SK-N-SH (cell line): ENCODE data around the gene SUCLA2. TPM values are rescaled to one million over a fixed set of nuclear protein-coding genes. Genes with fewer than 3 reads are reported as not detected.

Experiments used
- CTCF ChIA-PET: fragments of 300-600, 350-600 bp; formaldehyde crosslinking; extraction: SDS; loops from one replicate; lab custom pipeline; 2021; lab: Yijun Ruan, JAX
- POLR2A ChIA-PET: fragments of 350-600 bp; sonication (Branson Sonifier 250); formaldehyde crosslinking; extraction: SDS; loops from one replicate; lab custom pipeline; 2020; ENCODE audit warnings: antibody characterized with exemption, inconsistent platforms; lab: Yijun Ruan, JAX
- DNase-seq: peaks from one replicate; pipeline ENCODE4 v3.0.0; 2012
- H2AFZ ChIP-seq: fragments of 200-600 bp; sonication (generic); 2 replicates; pipeline ENCODE4 v1.8.1; 2016; ENCODE audit warnings: antibody characterized with exemption, mild to moderate bottlenecking, low read depth
- H3F3A ChIP-seq: fragments of 200-600 bp; sonication (generic); replicated peaks from 2 replicates; pipeline ENCODE3; 2016; ENCODE audit warnings: antibody characterized with exemption, mild to moderate bottlenecking; ENCODE audit not compliant: insufficient read depth
- H3K27ac ChIP-seq, 2 experiments: fragments of 200-500 bp in 1 of 2; fragments of 200-600 bp in 1 of 2; sonication (Bioruptor generic) in 1 of 2; sonication (generic), shearing (Covaris generic) in 1 of 2; 2 replicates each; pipeline versions ENCODE4 v1.5.1 to v1.6.1; 2014 to 2016; ENCODE audit warnings: low read depth in 2 of 2, inconsistent platforms in 1 of 2, low read length in 1 of 2, mild to moderate bottlenecking in 1 of 2, mixed read lengths in 1 of 2
- H3K27me3 ChIP-seq: fragments of 200-600 bp; sonication (generic), shearing (Covaris generic); 2 replicates; pipeline ENCODE4 v1.6.1; 2016; ENCODE audit warnings: mixed run types; ENCODE audit not compliant: insufficient read depth
- H3K36me3 ChIP-seq, 2 experiments: fragments of 200-500 bp in 1 of 2; fragments of 200-600 bp in 1 of 2; sonication (Bioruptor generic) in 1 of 2; sonication (generic) in 1 of 2; replicated peaks in 1 of 2; 2 replicates each; pipeline versions ENCODE3 to v1.5.1; 2014 to 2016; ENCODE audit warnings: low read length in 1 of 2, mild to moderate bottlenecking in 1 of 2; ENCODE audit not compliant: insufficient read depth in 2 of 2, control insufficient read depth in 1 of 2
- H3K4me1 ChIP-seq, 2 experiments: fragments of 200-500 bp in 1 of 2; fragments of 200-600 bp in 1 of 2; sonication (Bioruptor generic) in 1 of 2; sonication (generic), shearing (Covaris generic) in 1 of 2; 2 replicates each; pipeline versions ENCODE4 v1.5.1 to v1.6.1; 2014 to 2016; ENCODE audit warnings: low read depth in 1 of 2, low read length in 1 of 2, mixed run types in 1 of 2; ENCODE audit not compliant: insufficient read depth in 2 of 2, control insufficient read depth in 1 of 2
- H3K4me2 ChIP-seq: fragments of 200-600 bp; sonication (generic), shearing (Covaris generic); 2 replicates; pipeline ENCODE4 v1.6.1; 2017; ENCODE audit warnings: mixed run types
- H3K4me3 ChIP-seq, 2 experiments: fragments of 200-500 bp in 1 of 2; fragments of 200-600 bp in 1 of 2; sonication (Bioruptor generic) in 1 of 2; sonication (generic), shearing (Covaris generic) in 1 of 2; 2 replicates each; pipeline versions ENCODE4 v1.5.1 to v1.8.1; 2014 to 2016; ENCODE audit warnings: low read depth in 2 of 2, inconsistent platforms in 1 of 2, low read length in 1 of 2, mild to moderate bottlenecking in 1 of 2, mixed read lengths in 1 of 2, moderate library complexity in 1 of 2
- H3K79me2 ChIP-seq: fragments of 200-600 bp; sonication (generic); 2 replicates; pipeline ENCODE4 v1.8.1; 2017; ENCODE audit warnings: mild to moderate bottlenecking; ENCODE audit not compliant: insufficient read depth
- H3K9ac ChIP-seq: fragments of 200-600 bp; sonication (generic); 2 replicates; pipeline ENCODE4 v1.6.1; 2017; ENCODE audit warnings: mixed run types
- H3K9me2 ChIP-seq: fragments of 200-600 bp; sonication (generic); 2 replicates; pipeline ENCODE4 v1.6.1; 2017; ENCODE audit warnings: mixed run types
- H3K9me3 ChIP-seq: fragments of 200-600 bp; sonication (generic); 2 replicates; pipeline ENCODE4 v1.6.1; 2017; ENCODE audit warnings: mixed run types, mild to moderate bottlenecking, moderate library complexity
- H4K20me1 ChIP-seq: fragments of 200-600 bp; sonication (generic); 2 replicates; pipeline ENCODE4 v1.6.1; 2017; ENCODE audit warnings: mild to moderate bottlenecking, mixed run types; ENCODE audit not compliant: insufficient read depth
- CHD2 ChIP-seq: fragments of 150-350 bp; IDR thresholded peaks from 2 replicates; pipeline ENCODE4 v1.6.1; 2018; ENCODE audit warnings: low read length; ENCODE audit not compliant: partially characterized antibody
- EP300 ChIP-seq, 2 experiments: IDR thresholded peaks; 2 replicates each; pipeline versions ENCODE4 v1.4.0 to v1.6.1; 2012; ENCODE audit warnings: borderline replicate concordance in 1 of 2, low read depth in 1 of 2, low read length in 1 of 2
- EZH2phosphoT487 ChIP-seq: fragments of 200-600 bp; sonication (generic); IDR thresholded peaks from 2 replicates; pipeline ENCODE4 v1.6.1; 2017; ENCODE audit warnings: low read depth, mixed run types, mild to moderate bottlenecking, antibody characterized with exemption, moderate library complexity, borderline replicate concordance
- GABPA ChIP-seq: IDR thresholded peaks from 2 replicates; pipeline ENCODE4 v1.4.0; 2012; ENCODE audit warnings: low read depth, mild to moderate bottlenecking
- JUND ChIP-seq: IDR thresholded peaks from 2 replicates; pipeline ENCODE4 v1.4.0; 2012
- MEF2A ChIP-seq: IDR thresholded peaks from 2 replicates; pipeline ENCODE4 v1.4.0; 2012; ENCODE audit warnings: low read depth, borderline replicate concordance
- NRF1 ChIP-seq: IDR thresholded peaks from 2 replicates; pipeline ENCODE4 v1.6.1; 2012; ENCODE audit warnings: low read depth, mild to moderate bottlenecking, low read length
- REST ChIP-seq: IDR thresholded peaks from 2 replicates; pipeline ENCODE4 v1.6.1; 2012; ENCODE audit warnings: mild to moderate bottlenecking, low read depth, low read length, moderate library complexity
- RFX5 ChIP-seq: IDR thresholded peaks from 2 replicates; pipeline ENCODE4 v1.6.1; 2012; ENCODE audit warnings: mild to moderate bottlenecking, improper control_type of control experiment, low read length
- SIN3A ChIP-seq: IDR thresholded peaks from 2 replicates; pipeline ENCODE4 v1.6.1; 2012; ENCODE audit warnings: low read depth, mild to moderate bottlenecking, low read length, moderate library complexity, borderline replicate concordance
- SMC3 ChIP-seq: IDR thresholded peaks from 2 replicates; pipeline ENCODE4 v1.6.1; 2012; ENCODE audit warnings: low read depth, low read length, improper control_type of control experiment
- TAF1 ChIP-seq: IDR thresholded peaks from 2 replicates; pipeline ENCODE4 v1.6.1; 2012; ENCODE audit warnings: low read depth, mild to moderate bottlenecking, low read length, moderate library complexity, borderline replicate concordance
- WGBS: methylation state at CpG from one replicate; pipeline ENCODE4 v1.1.6; 2017; ENCODE audit warnings: low lambda C conversion rate; 5-methylcytosine and 5-hydroxymethylcytosine counted together
- polyA plus RNA-seq, 3 experiments: library from polyadenylated mRNA; depleted of rRNA; stranded (reverse); fragments of >200 nt; gene quantifications; 2 replicates each; pipeline ENCODE4 v1.2.3, GENCODE V29; 2012
- TF ChIP-seq, protein P1 (sequence below): fragments of 150-350 bp; IDR thresholded peaks from 2 replicates; pipeline ENCODE4 v1.6.1; 2017; ENCODE audit warnings: antibody characterized with exemption, low read length, low read depth, borderline replicate concordance
- TF ChIP-seq, protein P2 (sequence below): IDR thresholded peaks from 2 replicates; pipeline ENCODE4; 2012

The SUCLA2 gene
- polyA plus RNA-seq, 1 of the 3 experiments (the other 2 are of a cell fraction) = 24.8 TPM

GRCh38 chr13:47962237-47962636 lies 38.8 kb downstream of the SUCLA2 start (continued):
- TF ChIP-seq REST (no peak), RFX5 (no peak), JUND (no peak), MEF2A (no peak), CHD2 (no peak), EZH2phosphoT487 (no peak), SMC3 (no peak), TAF1 (no peak), EP300 (IDR thresholded peaks at IDR 0.05; ENCODE audit: borderline replicate concordance in 1 of 2, low read depth in 1 of 2, low read length in 1 of 2) (no peak), NRF1 (no peak), GABPA (no peak), SIN3A (no peak)
- TF ChIP-seq, protein P1, sequence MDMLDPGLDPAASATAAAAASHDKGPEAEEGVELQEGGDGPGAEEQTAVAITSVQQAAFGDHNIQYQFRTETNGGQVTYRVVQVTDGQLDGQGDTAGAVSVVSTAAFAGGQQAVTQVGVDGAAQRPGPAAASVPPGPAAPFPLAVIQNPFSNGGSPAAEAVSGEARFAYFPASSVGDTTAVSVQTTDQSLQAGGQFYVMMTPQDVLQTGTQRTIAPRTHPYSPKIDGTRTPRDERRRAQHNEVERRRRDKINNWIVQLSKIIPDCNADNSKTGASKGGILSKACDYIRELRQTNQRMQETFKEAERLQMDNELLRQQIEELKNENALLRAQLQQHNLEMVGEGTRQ = no peak
- TF ChIP-seq, protein P2, sequence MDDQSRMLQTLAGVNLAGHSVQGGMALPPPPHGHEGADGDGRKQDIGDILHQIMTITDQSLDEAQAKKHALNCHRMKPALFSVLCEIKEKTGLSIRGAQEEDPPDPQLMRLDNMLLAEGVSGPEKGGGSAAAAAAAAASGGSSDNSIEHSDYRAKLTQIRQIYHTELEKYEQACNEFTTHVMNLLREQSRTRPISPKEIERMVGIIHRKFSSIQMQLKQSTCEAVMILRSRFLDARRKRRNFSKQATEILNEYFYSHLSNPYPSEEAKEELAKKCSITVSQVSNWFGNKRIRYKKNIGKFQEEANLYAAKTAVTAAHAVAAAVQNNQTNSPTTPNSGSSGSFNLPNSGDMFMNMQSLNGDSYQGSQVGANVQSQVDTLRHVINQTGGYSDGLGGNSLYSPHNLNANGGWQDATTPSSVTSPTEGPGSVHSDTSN = no peak
- TF ChIP-seq, all 33 proteins: peak for 0

DNA sequence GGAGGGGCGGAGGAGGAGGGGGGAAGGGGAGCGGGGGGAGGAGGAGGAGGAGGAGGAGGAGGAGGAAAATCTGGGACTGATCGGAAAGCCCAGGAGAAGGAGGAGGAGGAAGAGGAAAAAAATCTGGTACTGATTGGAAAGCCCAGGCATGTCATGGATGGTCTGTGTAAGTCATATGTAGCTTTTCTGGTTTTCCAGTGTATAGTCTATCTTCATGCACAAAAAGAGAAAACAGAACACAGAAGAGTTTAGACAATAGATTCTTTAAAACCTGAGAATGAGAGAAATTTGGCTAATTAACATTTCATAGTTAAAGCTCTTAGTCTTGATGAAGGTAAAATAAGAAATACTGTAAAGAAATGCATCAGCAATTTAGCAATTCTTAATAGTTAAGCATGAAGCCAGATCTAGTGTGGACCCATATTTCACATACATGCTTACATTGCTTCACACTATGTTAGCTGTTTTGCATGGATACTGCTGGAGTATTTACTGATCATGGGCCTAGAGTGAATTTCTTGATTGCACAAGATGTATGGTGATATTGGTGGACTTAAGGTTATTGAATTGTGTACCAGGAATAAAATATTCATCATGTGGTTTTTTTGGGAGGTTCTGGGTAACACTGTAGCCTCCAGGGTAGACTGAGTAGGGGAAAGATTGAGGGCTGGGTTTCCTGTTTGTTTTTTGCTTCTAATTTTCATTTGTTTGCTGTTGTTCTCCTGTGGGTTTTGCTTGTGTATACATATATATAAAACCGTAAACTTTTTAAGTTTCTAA lies 41.4 kb downstream of the SUCLA2 start:
- H3K36me3 ChIP-seq = peaks cover 67 to 93% of the 10 kb centered on the region in 2 experiments
- no peaks in the 10 kb centered on the region for H3K4me1 ChIP-seq
- no peak overlapping the region for H3K27ac ChIP-seq
- no peaks in the 10 kb centered on the region for H3K27me3 ChIP-seq
- 95% methylated on average over 4 of the region's 4 CpGs for WGBS
- ChIA-PET POLR2A (no interaction called here), CTCF (no interaction called here)
- H4K20me1 ChIP-seq = no peaks in the 10 kb centered on the region
- H2AFZ ChIP-seq = no peak overlapping the region
- H3K9me2 ChIP-seq = no peaks in the 10 kb centered on the region
- DNase-seq = no peak
- peaks cover 37% of the 10 kb centered on the region for H3K9me3 ChIP-seq
- H3K4me3 ChIP-seq = no peak overlapping the region
- H3K4me2 ChIP-seq = no peak overlapping the region
- no peaks in the 10 kb centered on the region for H3K79me2 ChIP-seq
- no peak overlapping the region for H3K9ac ChIP-seq
- TF ChIP-seq REST = no peak
- no peaks in the 10 kb centered on the region for H3F3A ChIP-seq
